Measurements from ENCODE around the gene ST3GAL2. TPM values are rescaled to one million over a fixed set of nuclear protein-coding genes. Genes with fewer than 3 reads are reported as not detected.

ST3GAL2 gene
- total and polyA plus RNA-seq, 2 donors (not counting 1 experiment from before 2014, with no cell fraction given) = 18.2 to 71.3 TPM

DNA sequence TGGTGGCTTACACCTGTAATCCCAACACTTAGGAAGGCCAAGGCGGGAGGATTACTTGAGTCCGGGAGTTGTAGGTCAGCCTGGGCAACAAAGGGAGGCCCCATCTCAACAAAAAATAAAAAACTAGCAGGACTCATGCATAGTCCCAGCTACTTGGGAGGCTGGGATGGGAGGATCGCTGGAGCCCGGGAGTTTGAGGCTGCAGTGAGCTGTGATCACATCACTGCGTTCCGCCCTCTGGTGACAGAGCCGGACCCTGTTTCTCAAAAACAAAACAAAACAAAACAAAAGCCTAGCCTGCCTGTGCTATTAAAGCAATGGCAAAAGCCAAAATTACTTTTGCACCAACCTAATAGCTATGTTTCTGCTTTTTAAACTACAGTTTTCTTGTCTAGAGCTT, 17.0 kb upstream of the ST3GAL2 start:
- intact Hi-C loops (cut with micrococcal nuclease) = no loop called here
- no peak overlapping the region for H3K9ac ChIP-seq (ENCODE audit: low read length)
- TF ChIP-seq EZH2 (IDR thresholded peaks at IDR 0.05; ENCODE audit: borderline replicate concordance, insufficient read depth, low read depth, low read length, poor library complexity, severe bottlenecking) = no peak
- TF ChIP-seq CTCF (IDR thresholded peaks at IDR 0.05) = no peak
- no peaks in the 10 kb centered on the region for H3K9me3 ChIP-seq (ENCODE audit: control extremely low read depth in 1 of 3, control insufficient read depth in 2 of 3, insufficient read depth in 1 of 3, low read length in 2 of 3)
- peaks cover 13% of the 10 kb centered on the region for H3K79me2 ChIP-seq (ENCODE audit: control insufficient read depth, insufficient read depth, low read length)
- H3K27me3 ChIP-seq (replicated peaks in 1 of 4; ENCODE audit: control extremely low read depth in 1 of 4, control insufficient read depth in 3 of 4, insufficient read depth in 4 of 4, low read length in 3 of 4) = no peaks in the 10 kb centered on the region
- Mint-ChIP-seq H3K9me3 (ENCODE audit: insufficient read depth) (no peaks in the 10 kb centered on the region), H3K4me1 (peaks cover 20% of the 10 kb centered on the region), H3K27ac (no peak overlapping the region), H3K27me3 (no peaks in the 10 kb centered on the region), H3K4me3 (peak overlapping the region; percentile 94)
- no peak overlapping the region for H2AFZ ChIP-seq (ENCODE audit: insufficient read depth, low read depth, low read length, poor library complexity, severe bottlenecking)
- H4K20me1 ChIP-seq (ENCODE audit: control insufficient read depth, insufficient read depth, low read length, poor library complexity, severe bottlenecking) = no peaks in the 10 kb centered on the region
- no peak for DNase-seq
- ChIA-PET POLR2A (interaction anchor here (0.6 to 3.7 kb wide), 2 partner anchors 62 to 75 kb away, joined by 3 to 25 read pairs; no protein-coding TSS in a partner anchor), CTCF (interaction anchor here (0.7 to 5.1 kb wide), 9 partner anchors 14 to 1299 kb away, joined by 3 to 28 read pairs (median 3); no protein-coding TSS in a partner anchor)
- H3K4me3 ChIP-seq (ENCODE audit: control extremely low read depth in 1 of 5, extremely low read depth in 1 of 5, insufficient read depth in 1 of 5, low read depth in 2 of 5, low read length in 4 of 5) = no peak overlapping the region
- no peak for ATAC-seq (ENCODE audit: low read depth)
- H3K36me3 ChIP-seq (replicated peaks in 1 of 2; ENCODE audit: control extremely low read depth in 1 of 2, control insufficient read depth in 1 of 2, extremely low read depth in 1 of 2, insufficient read depth in 2 of 2, low read length in 1 of 2) = no peaks in the 10 kb centered on the region
- H3K27ac ChIP-seq (ENCODE audit: low read length in 2 of 2) = no peak overlapping the region
- 92% methylated on average over 2 of the region's 7 CpGs for WGBS (ENCODE audit: insufficient coverage)
- H3K4me1 ChIP-seq (ENCODE audit: control insufficient read depth in 2 of 2, insufficient read depth in 2 of 2, low read length in 2 of 2) = peaks cover 10 to 17% of the 10 kb centered on the region in 2 donors
- no peak overlapping the region for H3K4me2 ChIP-seq (replicated peaks; ENCODE audit: low read depth, low read length, poor library complexity, severe bottlenecking)

DNA sequence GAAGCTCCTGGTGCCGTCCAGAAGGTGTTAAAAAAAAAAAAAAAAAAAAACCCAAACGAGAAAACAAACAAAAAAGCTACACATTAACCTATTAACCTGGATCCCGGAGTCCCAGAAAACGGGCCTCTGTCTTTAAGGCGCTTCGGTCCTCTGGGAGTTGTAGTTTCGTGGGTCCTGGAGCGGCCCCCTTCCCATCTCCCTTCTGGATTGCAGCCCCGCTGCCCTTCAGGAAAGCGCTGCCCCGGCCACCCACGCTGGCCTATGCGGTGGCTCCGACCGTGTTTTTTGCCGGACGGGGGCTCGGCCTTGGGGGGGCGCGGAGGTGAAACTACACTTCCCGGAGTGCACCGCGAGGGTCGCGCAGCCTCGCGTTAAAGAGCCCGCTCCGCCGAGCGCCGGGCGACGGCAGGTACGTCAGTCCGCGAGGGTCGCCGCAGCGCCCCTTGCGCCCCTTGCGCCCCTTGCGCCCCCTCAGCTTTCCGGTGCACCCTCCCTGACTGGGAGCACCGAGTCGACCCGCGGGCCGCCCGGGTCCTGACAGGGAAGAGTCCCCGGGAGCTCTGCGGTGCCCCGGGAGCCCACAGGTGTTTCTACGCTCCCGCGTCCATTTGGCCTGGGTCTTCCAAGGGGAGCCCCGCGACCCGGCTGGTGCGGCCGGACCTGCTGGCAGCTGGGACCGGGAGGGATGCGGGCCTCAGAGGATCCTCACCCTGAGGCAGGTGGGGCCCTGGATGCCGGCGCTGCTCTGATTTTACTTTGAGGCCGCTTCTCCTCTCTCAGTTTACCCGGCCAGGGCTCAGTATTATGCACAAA, 15.5 kb upstream of the ST3GAL2 start, which contains the start of gene FCSK:
FCSK (plus strand) TSS at position 374 of the 813 bp plus-strand sequence. CDS start 8,596 bp downstream, outside the sequence.
- intact Hi-C loops (cut with micrococcal nuclease) = loop anchor here (1.0 to 5.0 kb wide), 7 partner anchors 15 to 202 kb away; partner anchors contain the start of genes COG4, DDX19A, EXOSC6 and SF3B3
- H3K4me3 Mint-ChIP-seq = peak within 1 kb of the TSS; percentile 94
- ChIA-PET POLR2A (interaction anchor here (0.6 to 3.7 kb wide), 11 partner anchors 12 to 302 kb away, joined by 3 to 25 read pairs (median 7); partner anchors contain the start of genes DDX19A and ST3GAL2), CTCF (interaction anchor here (0.6 to 5.1 kb wide), 13 partner anchors 13 to 85 kb away, joined by 3 to 28 read pairs (median 5); no protein-coding TSS in a partner anchor)
- H3K36me3 ChIP-seq (replicated peaks in 1 of 2; ENCODE audit: control extremely low read depth in 1 of 2, control insufficient read depth in 1 of 2, extremely low read depth in 1 of 2, insufficient read depth in 2 of 2, low read length in 1 of 2) = no peaks in the 10 kb centered on the region
- peak within 1 kb of the TSS; percentile 99 for H3K9ac ChIP-seq (ENCODE audit: low read length)
- peaks cover 20% of the 10 kb centered on the region for H3K4me1 Mint-ChIP-seq
- peaks cover 5% of the 10 kb centered on the region for H3K27me3 Mint-ChIP-seq
- H3K4me1 ChIP-seq (ENCODE audit: control insufficient read depth in 2 of 2, insufficient read depth in 2 of 2, low read length in 2 of 2) = peaks cover 10 to 17% of the 10 kb centered on the region in 2 donors
- H3K4me2 ChIP-seq (replicated peaks; ENCODE audit: low read depth, low read length, poor library complexity, severe bottlenecking) = peak within 1 kb of the TSS; percentile 97
- peaks cover 8% of the 10 kb centered on the region for H3K79me2 ChIP-seq (ENCODE audit: control insufficient read depth, insufficient read depth, low read length)
- DNase-seq (peak; percentile 91), ATAC-seq (ENCODE audit: low read depth) (peak; percentile 96)
- H3K27ac ChIP-seq (ENCODE audit: low read length in 2 of 2) = peak within 1 kb of the TSS; percentile 94 to 97
- no peak for TF ChIP-seq EZH2 (IDR thresholded peaks at IDR 0.05; ENCODE audit: borderline replicate concordance, insufficient read depth, low read depth, low read length, poor library complexity, severe bottlenecking)
- peak; percentile 40 for TF ChIP-seq CTCF (IDR thresholded peaks at IDR 0.05)
- H3K4me3 ChIP-seq (ENCODE audit: control extremely low read depth in 1 of 5, extremely low read depth in 1 of 5, insufficient read depth in 1 of 5, low read depth in 2 of 5, low read length in 4 of 5) = peak within 1 kb of the TSS; percentile 79 to 97 (median 89)
- no peaks in the 10 kb centered on the region for H4K20me1 ChIP-seq (ENCODE audit: control insufficient read depth, insufficient read depth, low read length, poor library complexity, severe bottlenecking)
- H2AFZ ChIP-seq (ENCODE audit: insufficient read depth, low read depth, low read length, poor library complexity, severe bottlenecking) = peak within 1 kb of the TSS; percentile 100
- peak within 1 kb of the TSS; percentile 92 for H3K27ac Mint-ChIP-seq
- no peaks in the 10 kb centered on the region for H3K9me3 ChIP-seq (ENCODE audit: control extremely low read depth in 1 of 3, control insufficient read depth in 2 of 3, insufficient read depth in 1 of 3, low read length in 2 of 3)
- no peaks in the 10 kb centered on the region for H3K27me3 ChIP-seq (replicated peaks in 1 of 4; ENCODE audit: control extremely low read depth in 1 of 4, control insufficient read depth in 3 of 4, insufficient read depth in 4 of 4, low read length in 3 of 4)
- WGBS (ENCODE audit: insufficient coverage) = under 1% methylated on average over 65 of the region's 67 CpGs
- no peaks in the 10 kb centered on the region for H3K9me3 Mint-ChIP-seq (ENCODE audit: insufficient read depth)

Data from B cell (primary cell).